HepG2 (cell line): ENCODE measurements around the gene HDAC5. TPM values are rescaled to one million over a fixed set of nuclear protein-coding genes. Genes with fewer than 3 reads are reported as not detected.
A peak's percentile ranks its signal among the peaks of the same experiment; 100 is the strongest.

Source experiments
- ADNP ChIP-seq: sonication (generic); formaldehyde crosslinking; IDR thresholded peaks from 2 replicates; pipeline ENCODE4 v1.4.0; 2020; ENCODE audit warnings: missing genetic modification reagents
- BATF2 ChIP-seq: sonication (generic); formaldehyde crosslinking; IDR thresholded peaks from 2 replicates; pipeline ENCODE4 v1.8.0; 2022; ENCODE audit warnings: mild to moderate bottlenecking, missing genetic modification reagents, moderate library complexity
- CENPBD1 ChIP-seq: sonication (generic); formaldehyde crosslinking; IDR thresholded peaks from 2 replicates; pipeline ENCODE4 v1.8.0; 2022; ENCODE audit warnings: missing genetic modification reagents, low read depth, mild to moderate bottlenecking, borderline replicate concordance
- CHD2 ChIP-seq: IDR thresholded peaks from 2 replicates; pipeline ENCODE4 v1.6.1; 2011; ENCODE audit warnings: low read depth, low read length, improper control_type of control experiment
- CSRNP2 ChIP-seq: sonication (generic); formaldehyde crosslinking; conservative IDR thresholded peaks from 2 replicates; pipeline ENCODE4 v1.8.0; 2022; ENCODE audit warnings: low read depth, missing genetic modification reagents
- ELK4 ChIP-seq: sonication (generic); formaldehyde crosslinking; IDR thresholded peaks from 2 replicates; pipeline ENCODE4 v1.9.0; 2021; ENCODE audit warnings: missing genetic modification reagents, borderline replicate concordance
- FLYWCH1 ChIP-seq: sonication (generic); formaldehyde crosslinking; IDR thresholded peaks from 2 replicates; pipeline ENCODE4 v1.8.1; 2023; ENCODE audit warnings: mild to moderate bottlenecking, missing genetic modification reagents
- FOSL1 ChIP-seq: sonication (generic); formaldehyde crosslinking; IDR thresholded peaks from 2 replicates; pipeline ENCODE4 v1.9.0; 2021; ENCODE audit warnings: missing genetic modification reagents, borderline replicate concordance
- GZF1 ChIP-seq: sonication (generic); formaldehyde crosslinking; IDR thresholded peaks from 2 replicates; pipeline ENCODE4 v1.5.1; 2020; ENCODE audit warnings: mild to moderate bottlenecking, missing genetic modification reagents
- MLX ChIP-seq: IDR thresholded peaks from 2 replicates; pipeline ENCODE4 v1.6.1; 2016
- MTERF4 ChIP-seq: sonication (generic); formaldehyde crosslinking; IDR thresholded peaks from 2 replicates; pipeline ENCODE4 v1.8.0; 2023; ENCODE audit warnings: mild to moderate bottlenecking, missing genetic modification reagents
- MTF2 ChIP-seq: sonication (generic); formaldehyde crosslinking; IDR thresholded peaks from 2 replicates; pipeline ENCODE4 v1.5.0; 2020; ENCODE audit warnings: missing genetic modification reagents, borderline replicate concordance
- NCOA5 ChIP-seq: sonication (generic); formaldehyde crosslinking; IDR thresholded peaks from 2 replicates; pipeline ENCODE4 v1.4.0; 2020; ENCODE audit warnings: missing genetic modification reagents
- PHB2 ChIP-seq: fragments of 450-650 bp; IDR thresholded peaks from 2 replicates; pipeline ENCODE4 v1.6.1; 2018; ENCODE audit not compliant: partially characterized antibody
- PHF20 ChIP-seq: sonication (generic); formaldehyde crosslinking; IDR thresholded peaks from 2 replicates; pipeline ENCODE4 v1.5.0; 2020; ENCODE audit warnings: mild to moderate bottlenecking, missing genetic modification reagents
- PLRG1 ChIP-seq: fragments of 450-650 bp; conservative IDR thresholded peaks from 2 replicates; pipeline ENCODE4 v1.6.1; 2016
- SCMH1 ChIP-seq: sonication (generic); formaldehyde crosslinking; IDR thresholded peaks from 2 replicates; pipeline ENCODE4 v1.9.0; 2021; ENCODE audit warnings: missing genetic modification reagents, mild to moderate bottlenecking, borderline replicate concordance
- SSRP1 ChIP-seq: IDR thresholded peaks from 2 replicates; pipeline ENCODE4 v1.6.1; 2016; ENCODE audit warnings: control low read depth
- ZIK1 ChIP-seq: sonication (generic); formaldehyde crosslinking; IDR thresholded peaks from 2 replicates; pipeline ENCODE4 v1.5.0; 2020; ENCODE audit warnings: mild to moderate bottlenecking, low read depth, missing genetic modification reagents, borderline replicate concordance
- ZNF10 ChIP-seq: sonication (generic); formaldehyde crosslinking; IDR thresholded peaks from 2 replicates; pipeline ENCODE4 v1.4.0; 2020; ENCODE audit warnings: mild to moderate bottlenecking, low read depth, missing genetic modification reagents, borderline replicate concordance
- ZNF121 ChIP-seq: sonication (generic); formaldehyde crosslinking; IDR thresholded peaks from 2 replicates; pipeline ENCODE4 v1.5.0; 2020; ENCODE audit warnings: mild to moderate bottlenecking, missing genetic modification reagents
- ZNF710 ChIP-seq: sonication (generic); formaldehyde crosslinking; IDR thresholded peaks from 2 replicates; pipeline ENCODE4 v1.5.0; 2020; ENCODE audit warnings: mild to moderate bottlenecking, missing genetic modification reagents, borderline replicate concordance
- ZSCAN12 ChIP-seq: sonication (generic); formaldehyde crosslinking; IDR thresholded peaks from 2 replicates; pipeline ENCODE4 v1.9.0; 2021; ENCODE audit warnings: mild to moderate bottlenecking, missing genetic modification reagents
- polyA plus RNA-seq, 8 experiments: library from polyadenylated mRNA; depleted of rRNA in 3 of 8; stranded (reverse) in 7 of 8; unstranded in 1 of 8; fragments of >200 nt; fragmentation: Illumina TruSeq in 4 of 8; extraction: Trizol in 4 of 8; gene quantifications; 2 replicates each; pipeline versions ENCODE4 v1.2.1 to v1.2.3, GENCODE V29; 2011 to 2016; ENCODE audit warnings: low read depth in 4 of 8, missing spikeins in 1 of 8, mixed read lengths in 1 of 8; ENCODE audit not compliant: insufficient read depth in 1 of 8
- total RNA-seq, 5 experiments: library from RNA; depleted of rRNA; stranded (reverse); fragments of >200 nt; fragmentation: Illumina TruSeq; extraction: Trizol; gene quantifications; 2 replicates each; pipeline ENCODE4 v1.2.3, GENCODE V29; 2016; ENCODE audit warnings: low read depth in 1 of 5

Gene HDAC5
- total and polyA plus RNA-seq, 2 of the 13 experiments (the other 11 are each of a cell fraction or from before 2014, with no cell fraction given) = 46.4 to 85.4 TPM

GRCh38 chr17:44076716-44077594 lies 46.5 kb downstream of the HDAC5 start (continued):
- TF ChIP-seq CHD2 (no peak), MLX (CRISPR knock-in tag) (no peak), FLYWCH1 (CRISPR knock-in tag) (no peak), PHB2 (no peak), CENPBD1 (no peak), MTERF4 (CRISPR knock-in tag) (no peak; the same call in 1 of the 2 replicates), ELK4 (CRISPR knock-in tag) (no peak), SSRP1 (CRISPR knock-in tag) (no peak), PLRG1 (no peak), ADNP (no peak), ZNF10 (CRISPR knock-in tag) (no peak), MTF2 (no peak), BATF2 (CRISPR knock-in tag) (no peak), ZNF710 (CRISPR knock-in tag) (no peak), CSRNP2 (CRISPR knock-in tag) (no peak), GZF1 (CRISPR knock-in tag) (no peak), NCOA5 (CRISPR knock-in tag) (no peak), PHF20 (CRISPR knock-in tag) (no peak), SCMH1 (no peak), ZNF121 (no peak), ZSCAN12 (CRISPR knock-in tag) (0 out of 2 replicates have a peak, but pooled peaks have one; percentile 24), ZIK1 (CRISPR knock-in tag) (no peak), FOSL1 (CRISPR knock-in tag) (no peak)
